ENCODE data around the gene SHC2. TPM values are rescaled to one million over a fixed set of nuclear protein-coding genes. Genes with fewer than 3 reads are reported as not detected.
A peak's percentile ranks its signal among the peaks of the same experiment; 100 is the strongest.

Gene SHC2, protein sequence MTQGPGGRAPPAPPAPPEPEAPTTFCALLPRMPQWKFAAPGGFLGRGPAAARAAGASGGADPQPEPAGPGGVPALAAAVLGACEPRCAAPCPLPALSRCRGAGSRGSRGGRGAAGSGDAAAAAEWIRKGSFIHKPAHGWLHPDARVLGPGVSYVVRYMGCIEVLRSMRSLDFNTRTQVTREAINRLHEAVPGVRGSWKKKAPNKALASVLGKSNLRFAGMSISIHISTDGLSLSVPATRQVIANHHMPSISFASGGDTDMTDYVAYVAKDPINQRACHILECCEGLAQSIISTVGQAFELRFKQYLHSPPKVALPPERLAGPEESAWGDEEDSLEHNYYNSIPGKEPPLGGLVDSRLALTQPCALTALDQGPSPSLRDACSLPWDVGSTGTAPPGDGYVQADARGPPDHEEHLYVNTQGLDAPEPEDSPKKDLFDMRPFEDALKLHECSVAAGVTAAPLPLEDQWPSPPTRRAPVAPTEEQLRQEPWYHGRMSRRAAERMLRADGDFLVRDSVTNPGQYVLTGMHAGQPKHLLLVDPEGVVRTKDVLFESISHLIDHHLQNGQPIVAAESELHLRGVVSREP
- not detected for polyA plus RNA-seq

GRCh38 chr19:460877-461720 is at the start of gene SHC2:
TSS of gene SHC2 (minus strand) at chr19:461033. CDS start at chr19:460996, 37 bp downstream.
- no peaks in the 10 kb centered on the region for H3K9me3 Mint-ChIP-seq
- peak within 1 kb of the TSS in 1 of 3 donors; percentile 60 for H3K27ac Mint-ChIP-seq
- H3K36me3 Mint-ChIP-seq: no peaks in the 10 kb centered on the region
- peaks cover 15% of the 10 kb centered on the region for H3K27me3 Mint-ChIP-seq
- H3K4me1 Mint-ChIP-seq: peaks cover 0 to 4% (median 0%) of the 10 kb centered on the region in 3 donors
- H3K4me3 Mint-ChIP-seq: peak within 1 kb of the TSS; percentile 60 to 82 (median 68)

- peaks cover 2% of the 10 kb centered on the region for H3K36me3 Mint-ChIP-seq
- H3K4me3 Mint-ChIP-seq: peak overlapping the region; percentile 92 to 100 (median 97)
- H3K27me3 Mint-ChIP-seq: no peaks in the 10 kb centered on the region
- H3K9me3 Mint-ChIP-seq: no peaks in the 10 kb centered on the region
- peaks cover 17 to 25% (median 21%) of the 10 kb centered on the region in 3 donors for H3K4me1 Mint-ChIP-seq
- peak overlapping the region in 2 of 3 donors; percentile 91 for H3K27ac Mint-ChIP-seq
Observed at GRCh38 chr19:508204-509150, 47.6 kb upstream of the SHC2 start.

DNA sequence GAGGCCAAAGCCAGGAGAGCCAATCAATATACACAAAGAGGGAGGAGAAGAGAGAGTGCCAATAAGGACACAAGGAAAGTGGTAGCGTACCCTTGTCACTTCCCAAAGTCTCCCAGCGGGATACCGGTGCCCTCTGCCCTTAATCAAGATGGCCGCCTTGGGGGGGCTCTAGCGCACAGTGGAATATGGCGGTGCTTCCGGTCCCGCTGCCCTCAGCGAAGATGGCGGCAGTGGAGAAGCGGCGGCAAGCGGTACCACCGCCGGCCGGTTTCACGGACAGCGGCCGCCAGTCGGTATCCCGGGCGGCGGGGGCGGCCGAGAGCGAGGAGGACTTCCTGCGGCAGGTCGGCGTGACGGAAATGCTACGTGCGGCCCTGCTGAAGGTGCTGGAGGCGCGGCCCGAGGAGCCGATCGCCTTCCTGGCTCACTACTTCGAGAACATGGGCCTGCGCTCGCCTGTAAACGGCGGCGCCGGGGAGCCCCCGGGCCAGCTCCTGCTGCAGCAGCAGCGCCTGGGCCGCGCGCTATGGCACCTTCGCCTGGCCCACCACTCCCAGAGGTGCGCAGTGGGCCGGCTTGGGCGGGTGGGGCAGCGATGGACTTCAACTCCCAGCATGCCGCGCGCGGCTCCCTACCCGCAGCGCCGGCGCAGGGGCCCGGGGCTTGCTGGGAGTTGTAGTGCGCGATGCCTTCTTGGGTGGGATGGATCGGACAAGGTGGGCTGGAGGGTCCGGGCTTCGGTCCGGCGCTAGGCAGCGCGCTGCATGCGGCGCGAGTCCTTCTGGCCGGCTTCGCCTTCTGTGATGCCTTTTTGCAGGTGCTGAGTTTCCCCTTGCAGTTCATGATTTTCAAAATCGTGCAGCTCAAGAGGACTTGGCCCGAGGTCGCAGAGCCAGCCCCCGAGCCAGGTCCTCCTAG is 46.7 kb upstream of the SHC2 start, which contains the start of gene TPGS1:
TPGS1 (plus strand) TSS at position 212 of the 918 bp plus-strand sequence; CDS start at position 222, 10 bp downstream.
- peaks cover 0 to 1% (median 0%) of the 10 kb centered on the region in 3 donors for H3K9me3 Mint-ChIP-seq
- no peaks in the 10 kb centered on the region for H3K27me3 Mint-ChIP-seq
- H3K4me1 Mint-ChIP-seq: peaks cover 17 to 29% (median 25%) of the 10 kb centered on the region in 3 donors
- peak within 1 kb of the TSS; percentile 91 to 99 (median 97) for H3K27ac Mint-ChIP-seq
- H3K36me3 Mint-ChIP-seq: peaks cover 2% of the 10 kb centered on the region
- peak within 1 kb of the TSS; percentile 92 to 100 (median 97) for H3K4me3 Mint-ChIP-seq

GRCh38 chr19:506404-507285 is 45.8 kb upstream of the SHC2 start:
- Mint-ChIP-seq H3K27me3 (no peaks in the 10 kb centered on the region), H3K9me3 (peaks cover 0 to 3% (median 0%) of the 10 kb centered on the region in 3 donors), H3K27ac (peak overlapping the region; percentile 91 to 99 (median 97)), H3K4me1 (peaks cover 15 to 29% (median 27%) of the 10 kb centered on the region in 3 donors), H3K36me3 (peaks cover 2% of the 10 kb centered on the region), H3K4me3 (peak overlapping the region; percentile 92 to 100 (median 97))

DNA sequence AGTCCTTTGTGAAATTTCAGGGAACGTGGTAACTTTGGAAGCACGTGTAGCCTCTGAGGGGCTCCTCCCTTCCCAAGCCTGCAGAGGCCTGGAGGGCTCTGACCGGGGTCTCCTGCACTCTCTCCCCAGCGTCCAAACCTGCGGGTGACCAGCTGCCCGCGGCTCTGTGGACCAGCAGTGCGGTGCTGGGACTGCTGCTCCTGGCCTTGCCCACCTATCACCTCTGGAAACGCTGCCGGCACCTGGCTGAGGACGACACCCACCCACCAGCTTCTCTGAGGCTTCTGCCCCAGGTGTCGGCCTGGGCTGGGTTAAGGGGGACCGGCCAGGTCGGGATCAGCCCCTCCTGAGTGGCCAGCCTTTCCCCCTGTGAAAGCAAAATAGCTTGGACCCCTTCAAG is 43.8 kb upstream of the SHC2 start:
- H3K9me3 Mint-ChIP-seq: peaks cover 0 to 3% (median 0%) of the 10 kb centered on the region in 3 donors
- no peak overlapping the region for H3K4me3 Mint-ChIP-seq
- H3K36me3 Mint-ChIP-seq: no peaks in the 10 kb centered on the region
- peak overlapping the region in 1 of 3 donors; percentile 91 for H3K27ac Mint-ChIP-seq
- H3K27me3 Mint-ChIP-seq: peaks cover 1% of the 10 kb centered on the region
- peaks cover 4 to 17% (median 15%) of the 10 kb centered on the region in 3 donors for H3K4me1 Mint-ChIP-seq

DNA sequence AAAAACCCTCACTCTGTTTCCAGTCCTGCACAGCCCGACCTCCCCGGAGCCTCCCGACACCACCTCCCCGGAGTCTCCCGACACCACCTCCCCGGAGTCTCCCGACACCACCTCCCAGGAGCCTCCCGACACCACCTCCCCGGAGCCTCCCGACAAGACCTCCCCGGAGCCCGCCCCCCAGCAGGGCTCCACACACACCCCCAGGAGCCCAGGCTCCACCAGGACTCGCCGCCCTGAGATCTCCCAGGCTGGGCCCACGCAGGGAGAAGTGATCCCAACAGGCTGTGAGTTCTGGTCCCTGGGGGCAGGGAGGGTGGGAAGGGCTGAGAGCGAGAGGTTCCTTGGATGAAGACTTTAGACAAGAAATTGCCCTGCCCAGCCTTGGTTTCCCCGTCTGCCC is 40.8 kb upstream of the SHC2 start:
- no peak overlapping the region for H3K27ac Mint-ChIP-seq
- peaks cover 0 to 3% (median 0%) of the 10 kb centered on the region in 3 donors for H3K9me3 Mint-ChIP-seq
- no peaks in the 10 kb centered on the region for H3K36me3 Mint-ChIP-seq
- peaks cover 0 to 12% (median 9%) of the 10 kb centered on the region in 3 donors for H3K4me1 Mint-ChIP-seq
- no peak overlapping the region for H3K4me3 Mint-ChIP-seq
- H3K27me3 Mint-ChIP-seq: peaks cover 13% of the 10 kb centered on the region

DNA sequence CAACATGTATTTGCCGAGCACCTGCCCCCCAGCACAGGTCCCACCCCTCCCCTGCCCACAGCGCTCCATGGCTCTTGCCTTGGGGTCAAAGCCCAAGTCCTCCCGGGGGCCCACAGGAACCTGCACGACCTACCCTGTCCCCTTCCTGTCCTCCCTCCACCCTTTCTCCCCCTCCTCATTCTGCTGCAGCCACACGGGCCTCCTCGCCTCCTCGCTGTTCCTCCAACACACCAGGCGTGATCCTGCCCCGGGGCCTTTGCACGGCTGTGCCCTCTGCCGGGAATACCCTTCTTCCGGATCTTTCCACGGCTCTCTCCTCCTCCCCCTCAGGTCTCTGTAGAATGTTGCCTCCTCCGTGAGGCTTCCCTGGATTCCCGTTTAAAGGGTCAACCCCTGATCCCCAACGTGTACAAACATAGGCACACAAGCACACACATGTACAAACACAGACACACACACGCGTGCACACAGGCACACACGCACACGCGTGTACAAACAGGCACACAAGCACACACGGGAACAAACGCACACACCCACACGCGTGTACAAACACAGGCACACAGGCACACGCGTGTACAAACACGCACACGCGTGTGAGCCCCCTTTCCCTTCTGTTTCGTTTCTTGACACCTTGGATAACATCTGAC is 38.3 kb upstream of the SHC2 start:
- peaks cover 16% of the 10 kb centered on the region for H3K27me3 Mint-ChIP-seq
- H3K9me3 Mint-ChIP-seq: peaks cover 0 to 3% (median 0%) of the 10 kb centered on the region in 3 donors
- H3K36me3 Mint-ChIP-seq: no peaks in the 10 kb centered on the region
- H3K27ac Mint-ChIP-seq: peak overlapping the region in 1 of 3 donors; percentile 56
- H3K4me3 Mint-ChIP-seq: peak overlapping the region in 2 of 4 donors; percentile 42 to 48
- H3K4me1 Mint-ChIP-seq: peaks cover 0 to 5% (median 5%) of the 10 kb centered on the region in 3 donors

DNA sequence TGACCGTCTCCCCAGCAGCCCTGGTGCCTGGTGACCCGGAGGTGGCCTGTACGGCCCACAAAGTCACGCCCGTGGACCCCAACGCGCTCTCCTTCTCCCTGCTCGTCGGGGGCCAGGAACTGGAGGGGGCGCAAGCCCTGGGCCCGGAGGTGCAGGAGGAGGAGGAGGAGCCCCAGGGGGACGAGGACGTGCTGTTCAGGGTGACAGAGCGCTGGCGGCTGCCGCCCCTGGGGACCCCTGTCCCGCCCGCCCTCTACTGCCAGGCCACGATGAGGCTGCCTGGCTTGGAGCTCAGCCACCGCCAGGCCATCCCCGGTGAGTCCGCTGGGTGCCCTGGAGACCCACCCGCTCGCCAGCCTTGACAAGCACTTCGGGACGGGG is 37.7 kb upstream of the SHC2 start:
- H3K27ac Mint-ChIP-seq: no peak overlapping the region
- peaks cover 3 to 5% (median 5%) of the 10 kb centered on the region in 3 donors for H3K4me1 Mint-ChIP-seq
- H3K9me3 Mint-ChIP-seq: peaks cover 0 to 3% (median 0%) of the 10 kb centered on the region in 3 donors
- peaks cover 16% of the 10 kb centered on the region for H3K27me3 Mint-ChIP-seq
- H3K36me3 Mint-ChIP-seq: no peaks in the 10 kb centered on the region
- peak overlapping the region in 1 of 4 donors; percentile 33 for H3K4me3 Mint-ChIP-seq

GRCh38 chr19:497869-498510 is 37.2 kb upstream of the SHC2 start:
- Mint-ChIP-seq H3K27ac (no peak overlapping the region), H3K9me3 (peaks cover 0 to 3% (median 0%) of the 10 kb centered on the region in 3 donors), H3K36me3 (no peaks in the 10 kb centered on the region), H3K27me3 (peaks cover 16% of the 10 kb centered on the region), H3K4me3 (peak overlapping the region in 1 of 4 donors; percentile 33), H3K4me1 (peaks cover 3 to 6% (median 5%) of the 10 kb centered on the region in 3 donors)

DNA sequence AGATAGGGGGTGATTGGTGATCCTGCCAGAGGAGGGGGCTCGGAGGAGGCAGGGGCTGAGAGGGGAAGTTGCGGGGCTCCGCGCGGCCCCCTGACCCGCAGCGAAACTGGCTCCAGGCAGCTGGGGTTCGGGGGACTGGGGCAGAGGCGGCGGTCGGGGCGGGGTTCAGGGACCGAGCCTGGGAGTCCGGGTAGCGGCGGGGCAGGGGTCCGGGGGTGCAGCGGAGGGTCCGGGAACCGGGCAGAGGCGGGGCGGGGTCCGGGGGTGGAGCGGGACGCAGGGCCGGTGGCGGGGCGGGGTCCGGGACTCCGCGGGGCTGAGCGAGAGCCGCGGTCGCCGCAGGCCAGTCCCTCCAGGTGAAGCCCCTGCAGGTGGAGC is 36.6 kb upstream of the SHC2 start:
- H3K9me3 Mint-ChIP-seq: peaks cover 0 to 1% (median 0%) of the 10 kb centered on the region in 3 donors
- H3K27ac Mint-ChIP-seq: no peak overlapping the region
- no peaks in the 10 kb centered on the region for H3K36me3 Mint-ChIP-seq
- no peak overlapping the region for H3K4me3 Mint-ChIP-seq
- H3K4me1 Mint-ChIP-seq: peaks cover under 1 to 3% (median 3%) of the 10 kb centered on the region in 3 donors
- H3K27me3 Mint-ChIP-seq: peaks cover 16% of the 10 kb centered on the region

- peaks cover 16% of the 10 kb centered on the region for H3K27me3 Mint-ChIP-seq
- H3K4me1 Mint-ChIP-seq: peaks cover 0 to 3% (median 2%) of the 10 kb centered on the region in 3 donors
- no peaks in the 10 kb centered on the region for H3K36me3 Mint-ChIP-seq
- no peaks in the 10 kb centered on the region for H3K9me3 Mint-ChIP-seq
- no peak overlapping the region for H3K4me3 Mint-ChIP-seq
- no peak overlapping the region for H3K27ac Mint-ChIP-seq
Observed at GRCh38 chr19:496986-497385, 36.2 kb upstream of the SHC2 start.
